Activated gamma-delta T cell treated with anti-CD3 and anti-CD28 coated beads, Interleukin-2, amount 50 U/mL, for 16 hours (primary cell): ENCODE results near the gene TNFAIP2.

Source experiments
- DNase-seq: peaks from one replicate; pipeline ENCODE4 v3.0.0-alpha.2; 2020; ENCODE audit warnings: low read depth

The TNFAIP2 gene

DNA sequence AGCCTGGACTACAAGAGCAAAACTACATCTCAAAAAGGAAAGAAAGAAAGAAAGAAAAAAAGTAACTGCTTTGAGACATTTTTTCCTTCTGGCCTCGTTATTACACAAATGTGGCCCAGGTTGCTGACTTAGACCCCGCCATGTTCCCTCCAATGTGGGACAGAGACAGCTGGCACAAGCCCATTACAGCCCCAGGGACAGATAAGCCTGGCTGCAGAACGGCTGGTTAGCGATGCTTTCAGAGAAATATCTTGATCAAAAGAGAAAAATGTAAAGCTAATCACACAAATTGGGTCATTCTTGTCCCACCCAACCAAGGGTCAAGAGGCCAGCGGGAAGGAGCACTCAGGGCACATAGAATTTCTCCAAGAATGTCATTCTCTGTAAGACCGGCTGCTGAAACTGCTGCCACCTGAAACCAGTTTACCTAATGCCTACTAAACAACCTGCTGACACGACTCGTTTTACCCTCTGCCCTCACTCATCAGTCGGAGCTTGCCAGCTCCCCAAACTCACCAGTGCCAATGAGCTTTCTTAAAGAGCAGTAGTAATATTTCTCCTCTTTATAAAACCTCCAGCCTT lies 63.1 kb downstream of the TNFAIP2 start:
- DNase-seq: no peak
